ENCODE results near the gene NUDT19.

DNA sequence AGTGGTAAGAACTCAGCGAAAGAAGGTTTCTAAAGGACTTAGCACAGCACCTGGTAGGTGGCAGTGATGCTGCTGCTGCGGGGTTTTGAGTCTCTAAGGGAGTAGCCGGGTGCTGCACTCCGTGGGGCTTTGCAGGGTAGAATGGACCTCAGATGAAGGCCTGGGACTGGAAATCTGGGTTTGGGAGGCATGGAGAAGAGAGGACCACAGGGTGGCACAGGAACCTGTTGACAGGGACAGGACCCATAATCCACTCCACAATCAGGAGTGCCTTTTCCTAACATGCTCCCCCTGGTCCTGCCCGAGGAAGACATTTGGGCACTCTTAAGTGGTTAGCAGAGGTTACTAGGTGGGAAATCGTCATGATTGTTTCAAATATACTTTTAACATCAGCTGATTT, 57.7 kb downstream of the NUDT19 start:
- TF ChIP-seq, protein P1, sequence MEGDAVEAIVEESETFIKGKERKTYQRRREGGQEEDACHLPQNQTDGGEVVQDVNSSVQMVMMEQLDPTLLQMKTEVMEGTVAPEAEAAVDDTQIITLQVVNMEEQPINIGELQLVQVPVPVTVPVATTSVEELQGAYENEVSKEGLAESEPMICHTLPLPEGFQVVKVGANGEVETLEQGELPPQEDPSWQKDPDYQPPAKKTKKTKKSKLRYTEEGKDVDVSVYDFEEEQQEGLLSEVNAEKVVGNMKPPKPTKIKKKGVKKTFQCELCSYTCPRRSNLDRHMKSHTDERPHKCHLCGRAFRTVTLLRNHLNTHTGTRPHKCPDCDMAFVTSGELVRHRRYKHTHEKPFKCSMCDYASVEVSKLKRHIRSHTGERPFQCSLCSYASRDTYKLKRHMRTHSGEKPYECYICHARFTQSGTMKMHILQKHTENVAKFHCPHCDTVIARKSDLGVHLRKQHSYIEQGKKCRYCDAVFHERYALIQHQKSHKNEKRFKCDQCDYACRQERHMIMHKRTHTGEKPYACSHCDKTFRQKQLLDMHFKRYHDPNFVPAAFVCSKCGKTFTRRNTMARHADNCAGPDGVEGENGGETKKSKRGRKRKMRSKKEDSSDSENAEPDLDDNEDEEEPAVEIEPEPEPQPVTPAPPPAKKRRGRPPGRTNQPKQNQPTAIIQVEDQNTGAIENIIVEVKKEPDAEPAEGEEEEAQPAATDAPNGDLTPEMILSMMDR (IDR thresholded peaks at IDR 0.05; ENCODE audit: extremely low read depth in 1 of 2, insufficient read depth in 1 of 2, low read depth in 1 of 2, low read length in 2 of 2), result no peak
- TF ChIP-seq POLR2A (IDR thresholded peaks at IDR 0.05; ENCODE audit: low read depth, low read length), result no peak
- no peak for TF ChIP-seq FOS (IDR thresholded peaks at IDR 0.05; ENCODE audit: borderline replicate concordance, insufficient read depth, low read length)
